K562 (cell line): Measurements from ENCODE around the gene SLC25A17. TPM values are rescaled to one million over a fixed set of nuclear protein-coding genes. Genes with fewer than 3 reads are reported as not detected.

Experiments used
- CBX2 ChIP-seq: fragments of 200-600 bp; sonication (generic); IDR thresholded peaks from one replicate; pipeline ENCODE4 v1.6.1; 2012; ENCODE audit warnings: mild to moderate bottlenecking, low read length, inconsistent platforms; ENCODE audit not compliant: insufficient read depth, poor library complexity, severe bottlenecking
- CTCF ChIP-seq, 3 experiments: IDR thresholded peaks in 2 of 3; conservative IDR thresholded peaks in 1 of 3; 2 replicates each; pipeline ENCODE4 v1.5.1; 2011 to 2012; ENCODE audit warnings: low read length in 3 of 3, mild to moderate bottlenecking in 3 of 3, control low read depth in 2 of 3, improper control_type of control experiment in 1 of 3, inconsistent platforms in 1 of 3, low read depth in 1 of 3, mixed read lengths in 1 of 3, moderate library complexity in 1 of 3; ENCODE audit not compliant: insufficient read depth in 2 of 3
- EP400 ChIP-seq: fragments of 450-650 bp; IDR thresholded peaks from 2 replicates; pipeline ENCODE4 v1.6.1; 2017; ENCODE audit warnings: antibody characterized with exemption, mild to moderate bottlenecking, moderate library complexity
- HDAC1 ChIP-seq, 2 experiments: fragments of 450-650 bp; IDR thresholded peaks; 2 replicates each; pipeline ENCODE4 v1.6.1; 2016 to 2017; ENCODE audit warnings: inconsistent platforms in 1 of 2, mild to moderate bottlenecking in 1 of 2, moderate library complexity in 1 of 2
- MBD1 ChIP-seq: fragments of 250-450 bp; sonication (Bioruptor Pico); IDR thresholded peaks from 2 replicates; pipeline ENCODE4 v1.8.0; 2022; ENCODE audit warnings: inconsistent platforms
- polyA plus RNA-seq, 8 experiments: library from polyadenylated mRNA; depleted of rRNA in 4 of 8; stranded (reverse) in 5 of 8; unstranded in 3 of 8; fragments of >200 nt; fragmentation: Nextera tagmentation in 2 of 8; fragmentation: Illumina TruSeq in 1 of 8; extraction: Ambion mirVana in 2 of 8; extraction: Trizol in 1 of 8; gene quantifications; 2 replicates each; pipeline versions ENCODE4 v1.2.1 to v1.2.3, GENCODE V29; 2011 to 2014; ENCODE audit warnings: inconsistent platforms in 1 of 8, missing spikeins in 1 of 8
- total RNA-seq, 7 experiments: library from RNA; depleted of rRNA in 6 of 7; stranded (reverse); fragments of >200 nt in 6 of 7; fragmentation: Illumina TruSeq in 2 of 7; extraction: Trizol in 2 of 7; gene quantifications; 2 replicates each; pipeline versions ENCODE4 v1.2.1 to v1.2.3, GENCODE V29; 2011 to 2021; ENCODE audit warnings: low replicate concordance in 1 of 7
- TF ChIP-seq, protein P1 (sequence below): fragments of 250-450 bp; sonication (Bioruptor Pico); IDR thresholded peaks from 2 replicates; pipeline ENCODE4 v1.4.0; 2020
- TF ChIP-seq, protein P2 (sequence below): IDR thresholded peaks from 2 replicates; pipeline ENCODE4 v1.6.1; 2014; ENCODE audit warnings: antibody characterized with exemption
- TF ChIP-seq, protein P3 (sequence below): fragments of 250-450 bp; sonication (Bioruptor Pico); IDR thresholded peaks from 2 replicates; pipeline ENCODE4 v1.5.0; 2020; ENCODE audit warnings: mild to moderate bottlenecking, borderline replicate concordance

SLC25A17 gene
- total and polyA plus RNA-seq, 9 of the 15 experiments (the other 6 are each of a cell fraction or from before 2014, with no cell fraction given): 32.6 to 136 (median 56.2) TPM

GRCh38 chr22:40818747-40819598 is at the start of gene SLC25A17 (continued):
- TF ChIP-seq, protein P1, sequence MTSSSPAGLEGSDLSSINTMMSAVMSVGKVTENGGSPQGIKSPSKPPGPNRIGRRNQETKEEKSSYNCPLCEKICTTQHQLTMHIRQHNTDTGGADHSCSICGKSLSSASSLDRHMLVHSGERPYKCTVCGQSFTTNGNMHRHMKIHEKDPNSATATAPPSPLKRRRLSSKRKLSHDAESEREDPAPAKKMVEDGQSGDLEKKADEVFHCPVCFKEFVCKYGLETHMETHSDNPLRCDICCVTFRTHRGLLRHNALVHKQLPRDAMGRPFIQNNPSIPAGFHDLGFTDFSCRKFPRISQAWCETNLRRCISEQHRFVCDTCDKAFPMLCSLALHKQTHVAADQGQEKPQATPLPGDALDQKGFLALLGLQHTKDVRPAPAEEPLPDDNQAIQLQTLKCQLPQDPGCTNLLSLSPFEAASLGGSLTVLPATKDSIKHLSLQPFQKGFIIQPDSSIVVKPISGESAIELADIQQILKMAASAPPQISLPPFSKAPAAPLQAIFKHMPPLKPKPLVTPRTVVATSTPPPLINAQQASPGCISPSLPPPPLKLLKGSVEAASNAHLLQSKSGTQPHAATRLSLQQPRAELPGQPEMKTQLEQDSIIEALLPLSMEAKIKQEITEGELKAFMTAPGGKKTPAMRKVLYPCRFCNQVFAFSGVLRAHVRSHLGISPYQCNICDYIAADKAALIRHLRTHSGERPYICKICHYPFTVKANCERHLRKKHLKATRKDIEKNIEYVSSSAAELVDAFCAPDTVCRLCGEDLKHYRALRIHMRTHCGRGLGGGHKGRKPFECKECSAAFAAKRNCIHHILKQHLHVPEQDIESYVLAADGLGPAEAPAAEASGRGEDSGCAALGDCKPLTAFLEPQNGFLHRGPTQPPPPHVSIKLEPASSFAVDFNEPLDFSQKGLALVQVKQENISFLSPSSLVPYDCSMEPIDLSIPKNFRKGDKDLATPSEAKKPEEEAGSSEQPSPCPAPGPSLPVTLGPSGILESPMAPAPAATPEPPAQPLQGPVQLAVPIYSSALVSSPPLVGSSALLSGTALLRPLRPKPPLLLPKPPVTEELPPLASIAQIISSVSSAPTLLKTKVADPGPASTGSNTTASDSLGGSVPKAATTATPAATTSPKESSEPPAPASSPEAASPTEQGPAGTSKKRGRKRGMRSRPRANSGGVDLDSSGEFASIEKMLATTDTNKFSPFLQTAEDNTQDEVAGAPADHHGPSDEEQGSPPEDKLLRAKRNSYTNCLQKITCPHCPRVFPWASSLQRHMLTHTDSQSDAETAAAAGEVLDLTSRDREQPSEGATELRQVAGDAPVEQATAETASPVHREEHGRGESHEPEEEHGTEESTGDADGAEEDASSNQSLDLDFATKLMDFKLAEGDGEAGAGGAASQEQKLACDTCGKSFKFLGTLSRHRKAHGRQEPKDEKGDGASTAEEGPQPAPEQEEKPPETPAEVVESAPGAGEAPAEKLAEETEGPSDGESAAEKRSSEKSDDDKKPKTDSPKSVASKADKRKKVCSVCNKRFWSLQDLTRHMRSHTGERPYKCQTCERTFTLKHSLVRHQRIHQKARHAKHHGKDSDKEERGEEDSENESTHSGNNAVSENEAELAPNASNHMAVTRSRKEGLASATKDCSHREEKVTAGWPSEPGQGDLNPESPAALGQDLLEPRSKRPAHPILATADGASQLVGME (CRISPR knock-in tag): no peak
- TF ChIP-seq HDAC1 (IDR thresholded peaks at IDR 0.05) (peak in 1 of 2 experiments; percentile 82; a peak in 2 of 4 replicates), CTCF (IDR thresholded peaks at IDR 0.05 in 2 of 3, conservative IDR thresholded peaks at IDR 0.05 in 1 of 3; ENCODE audit: insufficient read depth in 2 of 3, low read depth in 1 of 3, low read length in 3 of 3) (peak in 1 of 3 experiments; percentile 39; a peak in 2 of 6 replicates), CBX2 (no peak), MBD1 (CRISPR knock-in tag) (no peak), EP400 (peak; percentile 61; the same call in 1 of the 2 replicates)
- TF ChIP-seq, protein P2, sequence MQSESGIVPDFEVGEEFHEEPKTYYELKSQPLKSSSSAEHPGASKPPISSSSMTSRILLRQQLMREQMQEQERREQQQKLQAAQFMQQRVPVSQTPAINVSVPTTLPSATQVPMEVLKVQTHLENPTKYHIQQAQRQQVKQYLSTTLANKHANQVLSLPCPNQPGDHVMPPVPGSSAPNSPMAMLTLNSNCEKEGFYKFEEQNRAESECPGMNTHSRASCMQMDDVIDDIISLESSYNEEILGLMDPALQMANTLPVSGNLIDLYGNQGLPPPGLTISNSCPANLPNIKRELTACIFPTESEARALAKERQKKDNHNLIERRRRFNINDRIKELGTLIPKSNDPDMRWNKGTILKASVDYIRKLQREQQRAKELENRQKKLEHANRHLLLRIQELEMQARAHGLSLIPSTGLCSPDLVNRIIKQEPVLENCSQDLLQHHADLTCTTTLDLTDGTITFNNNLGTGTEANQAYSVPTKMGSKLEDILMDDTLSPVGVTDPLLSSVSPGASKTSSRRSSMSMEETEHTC: no peak
- TF ChIP-seq, protein P3, sequence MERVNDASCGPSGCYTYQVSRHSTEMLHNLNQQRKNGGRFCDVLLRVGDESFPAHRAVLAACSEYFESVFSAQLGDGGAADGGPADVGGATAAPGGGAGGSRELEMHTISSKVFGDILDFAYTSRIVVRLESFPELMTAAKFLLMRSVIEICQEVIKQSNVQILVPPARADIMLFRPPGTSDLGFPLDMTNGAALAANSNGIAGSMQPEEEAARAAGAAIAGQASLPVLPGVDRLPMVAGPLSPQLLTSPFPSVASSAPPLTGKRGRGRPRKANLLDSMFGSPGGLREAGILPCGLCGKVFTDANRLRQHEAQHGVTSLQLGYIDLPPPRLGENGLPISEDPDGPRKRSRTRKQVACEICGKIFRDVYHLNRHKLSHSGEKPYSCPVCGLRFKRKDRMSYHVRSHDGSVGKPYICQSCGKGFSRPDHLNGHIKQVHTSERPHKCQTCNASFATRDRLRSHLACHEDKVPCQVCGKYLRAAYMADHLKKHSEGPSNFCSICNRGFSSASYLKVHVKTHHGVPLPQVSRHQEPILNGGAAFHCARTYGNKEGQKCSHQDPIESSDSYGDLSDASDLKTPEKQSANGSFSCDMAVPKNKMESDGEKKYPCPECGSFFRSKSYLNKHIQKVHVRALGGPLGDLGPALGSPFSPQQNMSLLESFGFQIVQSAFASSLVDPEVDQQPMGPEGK (CRISPR knock-in tag): no peak
